ENCODE data around the gene RTN4RL1. TPM values are rescaled to one million over a fixed set of nuclear protein-coding genes. Genes with fewer than 3 reads are reported as not detected.

RTN4RL1 gene
- total and polyA plus RNA-seq, 9 of the 15 experiments (the other 6 are each of a cell fraction or from before 2014, with no cell fraction given): 0.04 to 0.06 (median 0.04) TPM; not detected in 5

GRCh38 chr17:1976683-1977064, 48.5 kb downstream of the RTN4RL1 start:
- H3K9me1 ChIP-seq (ENCODE audit: control insufficient read depth, insufficient read depth, low read length): no peaks in the 10 kb centered on the region
- intact Hi-C loops (cut with micrococcal nuclease): no loop called here
- ATAC-seq (no peak), FAIRE-seq (no peak), DNase-seq (ENCODE audit: extremely low read depth in 1 of 4, low spot score in 3 of 4) (no peak)
- H3K36me3 ChIP-seq (ENCODE audit: control insufficient read depth, insufficient read depth, low read length): no peaks in the 10 kb centered on the region
- BruUV-seq (replicated peaks): no TSS peak
- no peak overlapping the region for H3K4me2 ChIP-seq (ENCODE audit: insufficient read depth, low read length)
- H3K4me1 ChIP-seq (replicated peaks in 1 of 2; ENCODE audit: control insufficient read depth in 2 of 2, insufficient read depth in 2 of 2, low read length in 2 of 2): peaks cover 0 to 16% of the 10 kb centered on the region in 2 experiments; a peak in 3 of 5 replicates
- ChIA-PET POLR2A (interaction anchor here (0.6 kb wide), 1 partner anchor 8 kb away, joined by 3 read pairs; no protein-coding TSS in a partner anchor), CTCF (ENCODE audit: low intra/inter-chr PET ratio) (no interaction called here)
- TF ChIP-seq BMI1 (IDR thresholded peaks at IDR 0.05; ENCODE audit: low read length) (no peak), RBM25 (IDR thresholded peaks at IDR 0.05; ENCODE audit: low read depth, low read length, severe bottlenecking) (peak; percentile 53)
- H4K20me1 ChIP-seq (replicated peaks; ENCODE audit: control insufficient read depth, insufficient read depth, low read length): no peaks in the 10 kb centered on the region
- H3K27ac ChIP-seq (ENCODE audit: extremely low read depth, low read depth, low read length): no peak overlapping the region
- H3K79me2 ChIP-seq (ENCODE audit: control insufficient read depth, insufficient read depth, low read length): no peaks in the 10 kb centered on the region; the same call in 2 of the 3 replicates
- in situ Hi-C loops (cut with MboI): no loop called here
- 14% methylated on average over 5 of the region's 5 CpGs for WGBS (ENCODE audit: insufficient coverage, low coverage, missing lambda C conversion rate)
- H3K27me3 ChIP-seq (ENCODE audit: control insufficient read depth in 2 of 2, insufficient read depth in 2 of 2, low read length in 2 of 2): peaks cover 2 to 23% of the 10 kb centered on the region in 2 experiments; a peak in 3 of 5 replicates
- no peaks in the 10 kb centered on the region for H3K9me3 ChIP-seq (replicated peaks; ENCODE audit: control insufficient read depth, insufficient read depth, low read depth, low read length)
- no peak overlapping the region for H3K4me3 ChIP-seq
- no peak overlapping the region for H2AFZ ChIP-seq (ENCODE audit: low read depth, low read length)
- H3K9ac ChIP-seq (ENCODE audit: insufficient read depth in 1 of 2, low read depth in 2 of 2, low read length in 2 of 2): no peak overlapping the region

- Histone ChIP-seq H3K9ac (ENCODE audit: insufficient read depth in 1 of 2, low read depth in 2 of 2, low read length in 2 of 2) (no peak overlapping the region), H3K27me3 (ENCODE audit: control insufficient read depth in 2 of 2, insufficient read depth in 2 of 2, low read length in 2 of 2) (peaks cover 2 to 23% of the 10 kb centered on the region in 2 experiments; a peak in 3 of 5 replicates), H3K79me2 (ENCODE audit: control insufficient read depth, insufficient read depth, low read length) (no peaks in the 10 kb centered on the region; the same call in 2 of the 3 replicates), H2AFZ (ENCODE audit: low read depth, low read length) (no peak overlapping the region), H3K4me3 (no peak overlapping the region), H3K36me3 (ENCODE audit: control insufficient read depth, insufficient read depth, low read length) (no peaks in the 10 kb centered on the region), H3K9me1 (ENCODE audit: control insufficient read depth, insufficient read depth, low read length) (no peaks in the 10 kb centered on the region), H3K27ac (ENCODE audit: extremely low read depth, low read depth, low read length) (no peak overlapping the region), H3K4me2 (ENCODE audit: insufficient read depth, low read length) (no peak overlapping the region), H3K4me1 (replicated peaks in 1 of 2; ENCODE audit: control insufficient read depth in 2 of 2, insufficient read depth in 2 of 2, low read length in 2 of 2) (peaks cover 0 to 13% of the 10 kb centered on the region in 2 experiments; a peak in 3 of 5 replicates), H3K9me3 (replicated peaks; ENCODE audit: control insufficient read depth, insufficient read depth, low read depth, low read length) (no peaks in the 10 kb centered on the region), H4K20me1 (replicated peaks; ENCODE audit: control insufficient read depth, insufficient read depth, low read length) (no peaks in the 10 kb centered on the region)
- no TSS peak for BruUV-seq (replicated peaks)
- in situ Hi-C loops (cut with MboI): no loop called here
- FAIRE-seq: no peak
- POLR2A ChIA-PET: interaction anchor here (0.6 to 0.7 kb wide), 2 partner anchors 8 to 32 kb away, joined by 3 read pairs; no protein-coding TSS in a partner anchor
- intact Hi-C loops (cut with micrococcal nuclease): no loop called here
- no peak for DNase-seq (ENCODE audit: extremely low read depth in 1 of 4, low spot score in 3 of 4)
- no peak for ATAC-seq
- WGBS (ENCODE audit: insufficient coverage, low coverage, missing lambda C conversion rate): 6% methylated on average over 4 of the region's 4 CpGs
- CTCF ChIA-PET (ENCODE audit: low intra/inter-chr PET ratio): no interaction called here
- TF ChIP-seq ZHX1 (conservative IDR thresholded peaks at IDR 0.05; ENCODE audit: low read length): no peak
- TF ChIP-seq ATF6 (CRISPR knock-in tag; IDR thresholded peaks at IDR 0.05): no peak
- TF ChIP-seq MAFK (IDR thresholded peaks at IDR 0.05; ENCODE audit: low read length): no peak
- no peak for TF ChIP-seq ZNF780A (CRISPR knock-in tag; IDR thresholded peaks at IDR 0.05)
- no peak for TF ChIP-seq POLR2AphosphoS5 (IDR thresholded peaks at IDR 0.05; ENCODE audit: control insufficient read depth, insufficient read depth, low read depth, low read length)
- TF ChIP-seq THRB (CRISPR knock-in tag; conservative IDR thresholded peaks at IDR 0.05): no peak
Measured at GRCh38 chr17:1976000-1976682, 49.0 kb downstream of the RTN4RL1 start.
